HepG2 (cell line): ENCODE data around the gene IP6K1.

Experiments
- BRCA1 ChIP-seq: sonication (generic); formaldehyde crosslinking; IDR thresholded peaks from 2 replicates; pipeline ENCODE4 v1.4.0; 2020; ENCODE audit warnings: missing genetic modification reagents
- BRF2 ChIP-seq: sonication (generic); formaldehyde crosslinking; IDR thresholded peaks from 2 replicates; pipeline ENCODE4 v1.8.1; 2022; ENCODE audit warnings: mild to moderate bottlenecking, missing genetic modification reagents
- CTCF ChIP-seq: sonication (generic); formaldehyde crosslinking; IDR thresholded peaks from 2 replicates; pipeline ENCODE4 v1.5.0; 2020; ENCODE audit warnings: mild to moderate bottlenecking, missing genetic modification reagents, moderate library complexity
- ESRRA ChIP-seq: sonication (generic); formaldehyde crosslinking; IDR thresholded peaks from 2 replicates; pipeline ENCODE4 v1.5.1; 2020; ENCODE audit warnings: mild to moderate bottlenecking, low read depth, missing genetic modification reagents
- IRF1 ChIP-seq: sonication (generic); formaldehyde crosslinking; IDR thresholded peaks from 2 replicates; pipeline ENCODE4 v1.4.0; 2020; ENCODE audit warnings: low read depth, mild to moderate bottlenecking, missing genetic modification reagents
- NCOA1 ChIP-seq: sonication (generic); formaldehyde crosslinking; IDR thresholded peaks from 2 replicates; pipeline ENCODE4 v1.9.0; 2021; ENCODE audit warnings: missing genetic modification reagents
- STAG1 ChIP-seq: sonication (generic); formaldehyde crosslinking; IDR thresholded peaks from 2 replicates; pipeline ENCODE4 v1.4.0; 2020; ENCODE audit warnings: missing genetic modification reagents
- TAF1 ChIP-seq: sonication (generic); formaldehyde crosslinking; IDR thresholded peaks from 2 replicates; pipeline ENCODE4 v1.4.0; 2020; ENCODE audit warnings: missing genetic modification reagents
- ZNF629 ChIP-seq: sonication (generic); formaldehyde crosslinking; conservative IDR thresholded peaks from 2 replicates; pipeline ENCODE4 v1.5.0; 2020; ENCODE audit warnings: missing genetic modification reagents
- ZSCAN9 ChIP-seq: IDR thresholded peaks from 2 replicates; pipeline ENCODE4 v1.6.1; 2016; ENCODE audit warnings: borderline replicate concordance

GRCh38 chr3:49713336-49714105 is 72.8 kb downstream of the IP6K1 start:
- TF ChIP-seq BRF2 (no peak), ESRRA (CRISPR knock-in tag) (no peak), BRCA1 (no peak), NCOA1 (CRISPR knock-in tag) (no peak), CTCF (CRISPR knock-in tag) (no peak), IRF1 (no peak), ZSCAN9 (CRISPR knock-in tag) (no peak), ZNF629 (no peak), STAG1 (CRISPR knock-in tag) (no peak), TAF1 (CRISPR knock-in tag) (no peak)
